HepG2 (cell line): Measurements from ENCODE around the gene PLSCR4. TPM values are rescaled to one million over a fixed set of nuclear protein-coding genes. Genes with fewer than 3 reads are reported as not detected.

Experiments
- AKAP8 ChIP-seq: sonication (generic); formaldehyde crosslinking; IDR thresholded peaks from 2 replicates; pipeline ENCODE4 v1.5.1; 2020; ENCODE audit warnings: mild to moderate bottlenecking, missing genetic modification reagents
- BCL3 ChIP-seq: sonication (generic); formaldehyde crosslinking; IDR thresholded peaks from 2 replicates; pipeline ENCODE4 v1.5.1; 2020; ENCODE audit warnings: mild to moderate bottlenecking, missing genetic modification reagents, moderate library complexity
- CREBL2 ChIP-seq: sonication (generic); formaldehyde crosslinking; IDR thresholded peaks from 2 replicates; pipeline ENCODE4 v1.8.1; 2023; ENCODE audit warnings: missing genetic modification reagents, mild to moderate bottlenecking, borderline replicate concordance
- DDIT3 ChIP-seq: sonication (generic); formaldehyde crosslinking; IDR thresholded peaks from 2 replicates; pipeline ENCODE4 v1.4.0; 2020; ENCODE audit warnings: mild to moderate bottlenecking, missing genetic modification reagents
- FOXP1 ChIP-seq, 2 experiments: fragments of 450-650 bp in 1 of 2; IDR thresholded peaks; 2 replicates each; pipeline ENCODE4 v1.6.1; 2017 to 2018; ENCODE audit warnings: antibody characterized with exemption in 1 of 2
- HBP1 ChIP-seq: IDR thresholded peaks from 2 replicates; pipeline ENCODE4 v1.6.1; 2016; ENCODE audit warnings: low read depth, control low read depth
- HMG20A ChIP-seq: IDR thresholded peaks from 2 replicates; pipeline ENCODE4 v1.6.1; 2016; ENCODE audit warnings: borderline replicate concordance
- KDM6A ChIP-seq: IDR thresholded peaks from 2 replicates; pipeline ENCODE4 v1.6.1; 2016; ENCODE audit warnings: low read depth
- RBAK ChIP-seq: sonication (generic); formaldehyde crosslinking; IDR thresholded peaks from 2 replicates; pipeline ENCODE4 v1.5.1; 2020; ENCODE audit warnings: mild to moderate bottlenecking, missing genetic modification reagents
- TEAD3 ChIP-seq: optimal IDR thresholded peaks from 2 replicates; pipeline ENCODE3; 2016; ENCODE audit warnings: borderline replicate concordance
- TERF1 ChIP-seq: sonication (generic); formaldehyde crosslinking; IDR thresholded peaks from 2 replicates; pipeline ENCODE4 v1.8.0; 2022; ENCODE audit warnings: mild to moderate bottlenecking, missing genetic modification reagents, moderate library complexity
- ZBTB7A ChIP-seq: sonication (generic); formaldehyde crosslinking; IDR thresholded peaks from 2 replicates; pipeline ENCODE4 v1.8.0; 2022; ENCODE audit warnings: mild to moderate bottlenecking, missing genetic modification reagents
- ZMYM3 ChIP-seq: sonication (generic); formaldehyde crosslinking; IDR thresholded peaks from 2 replicates; pipeline ENCODE4 v1.5.1; 2020; ENCODE audit warnings: mild to moderate bottlenecking, missing genetic modification reagents
- ZNF138 ChIP-seq: sonication (generic); formaldehyde crosslinking; IDR thresholded peaks from 2 replicates; pipeline ENCODE4 v1.5.0; 2020; ENCODE audit warnings: mild to moderate bottlenecking, low read depth, missing genetic modification reagents
- ZNF33B ChIP-seq: sonication (generic); formaldehyde crosslinking; IDR thresholded peaks from 2 replicates; pipeline ENCODE4 v1.5.1; 2020; ENCODE audit warnings: mild to moderate bottlenecking, missing genetic modification reagents
- ZNF605 ChIP-seq: sonication (generic); formaldehyde crosslinking; IDR thresholded peaks from 2 replicates; pipeline ENCODE4 v1.8.0; 2022; ENCODE audit warnings: mild to moderate bottlenecking, missing genetic modification reagents
- ZNF879 ChIP-seq: sonication (generic); formaldehyde crosslinking; IDR thresholded peaks from 2 replicates; pipeline ENCODE4 v1.8.1; 2023; ENCODE audit warnings: missing genetic modification reagents
- polyA plus RNA-seq, 8 experiments: library from polyadenylated mRNA; depleted of rRNA in 3 of 8; stranded (reverse) in 7 of 8; unstranded in 1 of 8; fragments of >200 nt; fragmentation: Illumina TruSeq in 4 of 8; extraction: Trizol in 4 of 8; gene quantifications; 2 replicates each; pipeline versions ENCODE4 v1.2.1 to v1.2.3, GENCODE V29; 2011 to 2016; ENCODE audit warnings: low read depth in 4 of 8, missing spikeins in 1 of 8, mixed read lengths in 1 of 8; ENCODE audit not compliant: insufficient read depth in 1 of 8
- total RNA-seq, 5 experiments: library from RNA; depleted of rRNA; stranded (reverse); fragments of >200 nt; fragmentation: Illumina TruSeq; extraction: Trizol; gene quantifications; 2 replicates each; pipeline ENCODE4 v1.2.3, GENCODE V29; 2016; ENCODE audit warnings: low read depth in 1 of 5
- TF ChIP-seq, protein P1 (sequence below): sonication (generic); formaldehyde crosslinking; conservative IDR thresholded peaks from 2 replicates; pipeline ENCODE4 v1.8.1; 2023; ENCODE audit warnings: missing genetic modification reagents
- TF ChIP-seq, protein P2 (sequence below): sonication (generic); formaldehyde crosslinking; IDR thresholded peaks from 2 replicates; pipeline ENCODE4 v1.5.1; 2020; ENCODE audit warnings: mild to moderate bottlenecking, missing genetic modification reagents, moderate library complexity

Gene PLSCR4
- total and polyA plus RNA-seq, 2 of the 13 experiments (the other 11 are each of a cell fraction or from before 2014, with no cell fraction given) = 1.5 to 59.0 TPM

DNA sequence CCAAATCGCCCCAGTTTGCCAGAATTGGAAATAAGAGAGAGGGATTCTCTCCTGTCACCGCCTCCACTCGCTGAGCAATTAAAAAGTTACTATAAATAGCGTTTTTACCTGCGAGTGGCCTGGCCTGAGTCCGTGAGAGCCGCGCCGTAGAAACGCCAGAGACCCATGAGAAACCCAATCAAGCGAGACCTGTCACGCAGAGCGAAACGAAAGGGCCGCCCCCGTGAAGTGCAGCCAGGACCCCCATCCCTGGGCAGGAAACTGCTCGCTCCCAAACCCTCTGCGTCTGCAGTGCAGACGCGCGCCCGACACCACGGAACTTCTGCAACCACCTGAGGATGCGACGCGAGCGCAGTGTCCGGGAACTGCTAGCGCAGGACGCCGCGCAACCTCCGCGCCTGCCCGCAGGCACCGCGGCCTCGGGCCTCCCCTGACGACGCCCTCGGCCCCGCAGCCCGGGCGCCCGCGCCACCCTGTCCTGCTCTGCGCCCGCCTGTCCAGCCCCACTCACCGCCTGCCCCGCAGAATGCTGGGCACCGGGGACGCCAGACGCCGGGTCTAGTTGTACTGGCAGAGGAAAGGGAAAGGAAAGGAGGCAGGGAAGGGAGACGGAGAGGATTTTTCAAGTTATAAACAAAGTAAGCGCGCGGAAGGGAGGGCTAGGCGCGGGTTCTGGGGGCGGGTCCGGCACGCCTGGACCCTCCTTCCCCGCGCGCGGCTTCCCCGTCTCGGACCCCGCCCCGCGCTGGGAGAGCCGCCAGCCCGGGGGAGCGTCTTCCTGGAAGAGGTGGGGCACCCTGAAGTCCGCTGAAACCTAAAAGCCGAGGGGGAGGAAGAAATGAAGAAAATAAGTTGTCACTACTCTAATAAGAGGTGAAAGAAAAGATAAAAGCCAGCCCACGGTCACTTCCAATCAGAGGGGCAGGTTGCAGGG, at the start of gene PLSCR4 (continued):
- TF ChIP-seq KDM6A (CRISPR knock-in tag) (no peak), BCL3 (no peak; the same call in 1 of the 2 replicates), CREBL2 (no peak), ZBTB7A (CRISPR knock-in tag) (no peak), ZNF138 (CRISPR knock-in tag) (no peak), RBAK (CRISPR knock-in tag) (no peak), ZNF33B (CRISPR knock-in tag) (no peak), TERF1 (CRISPR knock-in tag) (no peak), ZNF879 (CRISPR knock-in tag) (no peak), ZNF605 (CRISPR knock-in tag) (no peak), DDIT3 (no peak), FOXP1 (IDR thresholded peaks at IDR 0.05) (no peak), FOXP1 (CRISPR knock-in tag; IDR thresholded peaks at IDR 0.05) (no peak), HMG20A (CRISPR knock-in tag) (no peak), HBP1 (no peak), AKAP8 (CRISPR knock-in tag) (no peak), ZMYM3 (CRISPR knock-in tag) (no peak), TEAD3 (no peak)
- TF ChIP-seq, protein P1, sequence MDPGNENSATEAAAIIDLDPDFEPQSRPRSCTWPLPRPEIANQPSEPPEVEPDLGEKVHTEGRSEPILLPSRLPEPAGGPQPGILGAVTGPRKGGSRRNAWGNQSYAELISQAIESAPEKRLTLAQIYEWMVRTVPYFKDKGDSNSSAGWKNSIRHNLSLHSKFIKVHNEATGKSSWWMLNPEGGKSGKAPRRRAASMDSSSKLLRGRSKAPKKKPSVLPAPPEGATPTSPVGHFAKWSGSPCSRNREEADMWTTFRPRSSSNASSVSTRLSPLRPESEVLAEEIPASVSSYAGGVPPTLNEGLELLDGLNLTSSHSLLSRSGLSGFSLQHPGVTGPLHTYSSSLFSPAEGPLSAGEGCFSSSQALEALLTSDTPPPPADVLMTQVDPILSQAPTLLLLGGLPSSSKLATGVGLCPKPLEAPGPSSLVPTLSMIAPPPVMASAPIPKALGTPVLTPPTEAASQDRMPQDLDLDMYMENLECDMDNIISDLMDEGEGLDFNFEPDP = no peak
- TF ChIP-seq, protein P2, sequence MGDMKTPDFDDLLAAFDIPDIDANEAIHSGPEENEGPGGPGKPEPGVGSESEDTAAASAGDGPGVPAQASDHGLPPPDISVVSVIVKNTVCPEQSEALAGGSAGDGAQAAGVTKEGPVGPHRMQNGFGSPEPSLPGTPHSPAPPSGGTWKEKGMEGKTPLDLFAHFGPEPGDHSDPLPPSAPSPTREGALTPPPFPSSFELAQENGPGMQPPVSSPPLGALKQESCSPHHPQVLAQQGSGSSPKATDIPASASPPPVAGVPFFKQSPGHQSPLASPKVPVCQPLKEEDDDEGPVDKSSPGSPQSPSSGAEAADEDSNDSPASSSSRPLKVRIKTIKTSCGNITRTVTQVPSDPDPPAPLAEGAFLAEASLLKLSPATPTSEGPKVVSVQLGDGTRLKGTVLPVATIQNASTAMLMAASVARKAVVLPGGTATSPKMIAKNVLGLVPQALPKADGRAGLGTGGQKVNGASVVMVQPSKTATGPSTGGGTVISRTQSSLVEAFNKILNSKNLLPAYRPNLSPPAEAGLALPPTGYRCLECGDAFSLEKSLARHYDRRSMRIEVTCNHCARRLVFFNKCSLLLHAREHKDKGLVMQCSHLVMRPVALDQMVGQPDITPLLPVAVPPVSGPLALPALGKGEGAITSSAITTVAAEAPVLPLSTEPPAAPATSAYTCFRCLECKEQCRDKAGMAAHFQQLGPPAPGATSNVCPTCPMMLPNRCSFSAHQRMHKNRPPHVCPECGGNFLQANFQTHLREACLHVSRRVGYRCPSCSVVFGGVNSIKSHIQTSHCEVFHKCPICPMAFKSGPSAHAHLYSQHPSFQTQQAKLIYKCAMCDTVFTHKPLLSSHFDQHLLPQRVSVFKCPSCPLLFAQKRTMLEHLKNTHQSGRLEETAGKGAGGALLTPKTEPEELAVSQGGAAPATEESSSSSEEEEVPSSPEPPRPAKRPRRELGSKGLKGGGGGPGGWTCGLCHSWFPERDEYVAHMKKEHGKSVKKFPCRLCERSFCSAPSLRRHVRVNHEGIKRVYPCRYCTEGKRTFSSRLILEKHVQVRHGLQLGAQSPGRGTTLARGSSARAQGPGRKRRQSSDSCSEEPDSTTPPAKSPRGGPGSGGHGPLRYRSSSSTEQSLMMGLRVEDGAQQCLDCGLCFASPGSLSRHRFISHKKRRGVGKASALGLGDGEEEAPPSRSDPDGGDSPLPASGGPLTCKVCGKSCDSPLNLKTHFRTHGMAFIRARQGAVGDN (CRISPR knock-in tag) = peak; percentile 86
